ENCODE results near the gene TOGARAM2.
"Not testable (repeated sequence)": the region's sequence is repeated elsewhere in the genome, so short reads cannot be mapped to it uniquely, and the experiment has no call there.

The TOGARAM2 gene

GRCh38 chr2:28977176-28977875 lies 3.8 kb upstream of the TOGARAM2 start:
- no peak for DNase-seq (ENCODE audit: low read depth in 2 of 2)

DNA sequence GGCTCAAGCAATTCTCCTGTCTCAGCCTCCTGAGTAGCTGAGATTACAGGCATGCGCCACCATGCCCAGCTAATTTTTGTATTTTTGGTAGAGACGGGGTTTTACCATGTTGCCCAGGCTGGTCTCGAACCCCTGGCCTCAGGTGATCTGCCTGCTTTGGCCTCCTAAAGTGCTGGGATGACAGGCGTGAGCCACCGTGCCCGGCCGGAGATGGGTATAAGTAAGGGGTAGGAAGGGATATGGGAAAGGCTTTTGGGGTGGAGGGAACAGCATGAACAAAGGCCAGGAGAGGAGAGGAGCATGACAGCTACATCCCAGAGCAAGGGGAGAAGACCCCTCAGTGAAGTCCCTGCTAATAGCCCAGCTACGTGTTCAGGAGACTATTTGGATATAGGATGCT lies 3.1 kb upstream of the TOGARAM2 start:
- DNase-seq (ENCODE audit: low read depth in 2 of 2): not testable (repeated sequence)

DNA sequence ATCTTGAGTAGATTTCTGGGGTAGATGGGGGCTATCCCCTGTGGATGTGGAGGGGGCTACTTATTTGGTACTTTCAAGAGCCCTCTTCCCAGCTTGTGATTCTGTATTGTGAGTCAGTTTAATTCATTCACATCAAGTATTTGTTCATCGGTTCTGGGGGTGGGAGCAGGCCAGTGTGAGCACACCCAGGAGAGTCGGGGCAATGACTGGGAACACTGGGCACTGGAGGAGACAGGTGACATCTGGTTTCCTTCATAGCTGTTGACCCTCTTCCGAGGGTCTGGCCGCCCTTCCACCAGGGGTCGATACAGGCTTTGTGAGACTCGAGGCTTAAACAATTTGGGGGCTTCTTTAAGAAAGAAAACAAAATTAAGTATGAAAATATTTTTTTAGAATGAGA lies 2.5 kb upstream of the TOGARAM2 start:
- no peak for DNase-seq (ENCODE audit: low read depth in 2 of 2)

GRCh38 chr2:28979041-28979440 lies 2.1 kb upstream of the TOGARAM2 start:
- no peak for DNase-seq (ENCODE audit: low read depth in 2 of 2)

DNA sequence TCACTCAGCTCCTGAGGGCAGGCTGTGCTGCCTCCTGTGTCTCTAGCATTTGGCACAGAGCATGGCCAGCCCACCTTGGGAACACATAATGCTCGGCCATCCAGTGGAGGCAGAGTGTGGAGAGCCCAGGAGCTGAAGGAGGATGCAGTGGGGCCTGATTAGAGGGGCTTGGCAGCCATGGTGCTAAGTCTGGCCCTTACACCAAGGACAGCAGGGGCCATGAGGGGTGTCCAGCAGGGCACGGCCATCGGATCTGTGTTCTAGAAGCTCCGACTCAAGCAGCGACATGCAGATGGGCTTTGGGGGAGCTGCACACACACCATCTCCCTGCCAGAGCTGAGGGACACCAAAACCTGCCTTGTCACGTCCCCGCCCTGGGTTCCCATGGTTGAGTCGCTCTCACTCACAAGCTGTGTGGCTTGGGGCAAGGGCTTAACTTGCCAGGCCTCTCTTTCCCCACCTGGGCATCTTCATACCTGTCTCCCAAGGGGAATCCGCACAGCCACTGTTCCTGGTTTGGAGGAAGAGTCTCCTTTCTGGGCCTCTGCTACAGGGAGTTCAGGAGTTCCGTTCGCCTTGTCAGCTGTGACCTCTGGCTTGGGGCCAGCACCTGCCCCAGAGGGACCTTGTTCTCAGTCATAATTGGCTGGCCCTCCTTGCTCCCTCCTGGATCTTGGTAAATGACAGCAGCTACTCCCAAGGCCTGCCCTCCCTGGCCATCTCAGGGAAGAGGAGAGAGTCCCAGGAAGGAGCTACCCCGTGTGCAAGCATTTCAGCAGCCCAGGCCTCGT lies 1.3 kb upstream of the TOGARAM2 start:
- no peak for DNase-seq (ENCODE audit: low read depth in 2 of 2)

GRCh38 chr2:28980368-28981015 lies 606 bp upstream of the TOGARAM2 start:
- no peak for DNase-seq (ENCODE audit: low read depth in 2 of 2)

- DNase-seq (ENCODE audit: low read depth in 2 of 2): no peak
These were observed 700 bp downstream of the TOGARAM2 start for GRCh38 chr2:28981620-28982376.

- no peak for DNase-seq (ENCODE audit: low read depth in 2 of 2)
These were observed 1.4 kb downstream of the TOGARAM2 start for GRCh38 chr2:28982381-28982950.

DNA sequence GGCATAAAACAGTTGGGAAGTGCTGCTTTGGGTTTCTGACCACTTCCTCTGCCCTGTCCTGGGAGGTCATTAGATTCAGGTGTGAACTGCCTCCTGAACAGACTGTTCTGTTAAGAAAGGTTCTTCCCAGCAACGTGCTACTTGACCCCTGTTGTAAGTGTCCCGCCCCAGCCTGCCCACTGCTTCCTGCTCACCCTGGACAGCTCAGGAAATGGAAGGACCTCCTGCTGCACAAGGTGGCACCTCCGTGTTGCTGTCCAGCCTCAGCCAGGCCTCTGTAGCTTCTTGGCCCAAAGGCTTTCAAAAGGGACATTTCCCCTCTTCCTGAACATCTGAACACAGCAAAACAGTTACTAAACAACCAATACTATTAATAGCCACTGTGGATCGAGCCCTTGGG lies 5.3 kb downstream of the TOGARAM2 start:
- no peak for DNase-seq (ENCODE audit: low read depth in 2 of 2)

DNA sequence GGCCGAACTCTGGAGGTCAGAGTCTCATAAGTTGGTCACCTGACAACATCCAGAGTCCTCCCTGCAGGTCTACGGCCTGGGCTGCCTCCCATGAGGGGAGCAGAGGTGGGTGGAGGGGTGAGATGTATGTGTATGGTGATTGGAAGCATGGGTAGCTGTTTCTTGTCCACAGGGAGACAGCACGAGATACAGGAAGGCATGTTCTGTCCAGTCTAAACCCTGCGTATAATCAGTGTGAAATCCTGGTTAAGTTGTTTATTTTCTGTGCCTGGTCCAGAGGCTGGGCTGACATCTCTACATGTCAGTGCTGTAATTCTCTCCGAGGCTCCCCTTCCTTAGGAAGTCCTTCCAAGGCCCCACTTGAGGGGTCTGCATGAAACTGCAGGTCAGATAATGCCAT lies 8.9 kb downstream of the TOGARAM2 start:
- DNase-seq (ENCODE audit: low read depth in 2 of 2): no peak

DNA sequence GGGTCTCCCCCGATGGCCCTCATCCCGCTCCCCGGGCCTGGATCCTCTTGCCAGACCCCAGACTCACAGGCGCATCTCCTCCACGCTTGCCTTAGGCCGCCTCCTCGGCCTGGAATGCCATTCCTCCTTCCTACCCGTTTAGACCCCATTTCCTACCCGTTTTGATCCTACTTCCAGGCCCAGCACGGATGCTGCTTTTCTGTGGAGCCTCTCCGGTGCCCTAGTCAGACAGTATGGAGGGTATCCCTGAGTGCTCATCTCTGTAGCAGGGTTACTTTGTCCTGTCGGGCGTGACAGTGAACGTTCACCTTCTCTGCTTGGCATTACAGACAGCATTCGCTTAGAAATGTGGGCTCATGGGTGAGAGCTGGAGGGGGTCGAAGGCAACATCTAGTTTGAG lies 9.3 kb downstream of the TOGARAM2 start:
- no peak for DNase-seq (ENCODE audit: low read depth in 2 of 2)

- DNase-seq (ENCODE audit: low read depth in 2 of 2): no peak
These were observed 9.9 kb downstream of the TOGARAM2 start for GRCh38 chr2:28991021-28991420.

DNA sequence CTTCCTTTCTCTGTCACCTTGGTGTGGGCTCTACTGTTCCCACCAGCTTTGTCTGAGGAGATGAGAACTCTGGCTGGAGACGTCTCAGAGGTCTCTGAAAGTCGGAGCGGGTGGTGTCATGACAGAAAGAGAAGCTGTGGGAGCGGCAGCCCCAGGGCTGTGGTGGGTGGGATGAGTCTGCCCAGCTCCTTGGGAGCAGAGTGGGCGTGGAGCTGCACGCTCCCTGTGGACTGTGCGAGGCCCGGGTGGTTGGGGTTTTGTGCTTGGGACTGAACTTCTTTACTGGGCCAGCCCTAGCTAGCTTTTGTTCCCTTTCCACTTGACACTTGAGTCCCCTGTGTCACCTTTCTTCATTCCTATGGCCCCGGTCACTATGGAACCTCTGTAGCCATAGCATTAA lies 10.4 kb downstream of the TOGARAM2 start:
- no peak for DNase-seq (ENCODE audit: low read depth in 2 of 2)

- DNase-seq (ENCODE audit: low read depth in 2 of 2): no peak
These were observed 12.3 kb downstream of the TOGARAM2 start for GRCh38 chr2:28993206-28993960.

DNA sequence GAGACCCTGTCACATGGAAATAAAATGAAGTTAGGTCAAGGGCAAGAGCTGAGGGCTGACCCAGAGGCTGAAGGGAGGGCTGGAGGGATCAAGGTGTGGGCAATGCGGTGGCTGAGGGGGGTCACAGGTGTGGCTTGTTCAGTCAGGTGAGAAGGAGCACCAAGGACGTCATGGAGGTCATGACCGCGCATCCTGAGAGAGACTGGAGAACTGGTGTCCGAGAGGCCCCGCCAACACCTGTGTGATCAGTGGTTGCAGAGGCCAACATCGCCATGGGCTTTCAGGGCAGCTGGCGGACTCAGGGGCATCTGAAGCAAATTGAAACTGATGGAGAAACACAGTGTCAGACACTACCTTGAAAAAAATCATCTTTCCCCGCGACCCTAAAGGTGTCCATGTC lies 13.0 kb downstream of the TOGARAM2 start:
- no peak for DNase-seq (ENCODE audit: low read depth in 2 of 2)

DNA sequence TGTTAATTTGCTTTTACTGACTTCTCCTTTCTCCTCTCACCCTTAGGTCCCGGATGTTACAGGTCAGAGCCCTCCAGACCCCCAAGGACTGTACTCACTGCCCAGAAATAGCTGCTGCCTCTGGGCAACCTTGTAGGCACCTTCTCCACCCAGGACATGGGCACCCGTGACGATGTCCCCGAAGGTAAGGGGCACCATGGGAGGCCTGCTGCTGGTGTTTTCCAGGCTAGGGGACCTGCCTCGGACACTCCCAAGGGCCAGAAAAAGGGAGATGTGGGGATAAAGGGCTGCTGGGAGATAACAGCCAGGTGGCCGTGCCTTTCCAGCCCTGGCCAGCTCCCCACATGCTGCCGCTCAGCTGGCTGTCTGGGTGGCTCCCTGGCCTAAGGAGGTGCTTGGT lies 13.6 kb downstream of the TOGARAM2 start:
- DNase-seq (ENCODE audit: low read depth in 2 of 2): no peak

DNA sequence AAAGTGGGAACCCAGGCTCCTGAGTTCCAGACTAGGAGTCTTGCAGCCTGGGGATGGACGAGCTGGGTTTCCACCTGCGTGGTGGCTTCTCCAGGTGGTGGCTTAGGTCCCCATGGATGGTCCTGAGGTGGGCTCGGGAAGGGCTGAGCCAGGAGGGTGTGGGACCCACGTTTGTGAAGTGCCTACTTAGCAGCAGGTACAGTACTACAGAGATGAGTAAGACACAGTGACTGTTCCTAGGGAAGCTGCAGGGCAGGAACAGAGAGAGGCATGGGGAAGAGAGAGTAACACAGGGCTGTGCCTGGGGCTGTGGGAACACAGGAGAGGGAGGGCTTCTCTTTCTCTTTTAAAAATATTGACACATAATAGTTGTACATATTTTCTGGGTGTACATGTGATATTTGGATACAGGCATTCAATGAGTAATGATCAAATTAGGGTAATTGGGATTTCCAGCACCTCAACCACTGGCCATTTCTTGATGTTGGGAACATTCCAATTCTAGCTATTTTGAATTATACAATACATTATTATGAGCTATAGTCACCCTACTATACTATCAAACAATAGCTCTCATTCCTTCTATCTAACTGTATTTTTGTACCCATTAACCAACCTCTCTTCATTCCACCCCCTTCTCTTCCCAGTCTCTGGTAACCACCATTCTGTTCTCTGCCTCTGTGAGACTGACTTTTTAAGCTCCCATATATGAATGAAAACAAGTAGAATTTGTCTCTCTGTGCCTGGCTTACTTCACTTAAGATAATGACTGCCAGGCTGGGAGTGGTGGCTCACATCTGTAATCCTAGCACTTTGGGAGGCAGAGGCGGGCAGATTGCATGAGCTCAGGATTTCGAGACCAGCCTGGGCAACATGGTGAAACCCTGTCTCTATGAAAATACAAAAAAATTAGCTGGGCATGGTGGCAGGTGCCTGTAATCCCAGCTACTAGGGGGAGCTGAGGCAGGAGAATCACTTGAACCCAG lies 15.0 kb downstream of the TOGARAM2 start:
- DNase-seq (ENCODE audit: low read depth in 2 of 2): no peak

DNA sequence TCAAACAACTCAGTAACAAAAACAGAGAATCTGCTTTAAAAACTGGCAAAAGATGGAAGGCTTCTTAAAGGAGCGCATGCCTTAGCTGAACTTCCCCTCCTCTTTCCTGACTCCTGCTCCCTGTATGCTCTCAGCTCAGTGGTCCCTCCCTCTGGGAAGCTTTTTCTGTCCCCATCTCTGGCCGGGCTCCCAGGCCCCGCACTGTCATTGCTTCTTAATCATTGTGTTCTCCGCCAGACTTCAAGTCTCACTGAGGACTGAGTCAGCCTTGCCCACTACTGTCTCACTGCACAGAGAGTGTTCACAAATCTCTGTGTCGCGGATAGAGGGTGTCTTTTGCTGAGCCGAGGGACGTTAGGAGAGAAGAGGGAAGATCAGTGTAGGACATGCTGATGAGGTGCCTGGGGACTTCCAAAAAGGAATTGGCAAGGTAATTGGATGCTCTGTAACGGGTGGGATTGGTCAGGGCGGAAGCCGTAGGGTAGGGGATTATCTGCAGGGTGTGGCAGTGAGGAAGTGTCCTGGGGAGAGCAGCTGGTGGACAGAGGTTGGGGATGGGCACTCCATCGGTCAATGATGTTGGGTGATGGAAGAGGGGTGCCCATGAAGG lies 16.2 kb downstream of the TOGARAM2 start:
- no peak for DNase-seq (ENCODE audit: low read depth in 2 of 2)

All from stimulated activated CD8-positive, alpha-beta memory T cell treated with anti-CD3 and anti-CD28 coated beads, Interleukin-7, amount 100 ng/mL, for 1 hour (primary cell).